Activated CD8-positive, alpha-beta T cell treated with anti-CD3 and anti-CD28 coated beads for 36 hours (primary cell): Measurements from ENCODE around the gene GABRR2. TPM values are rescaled to one million over a fixed set of nuclear protein-coding genes. Genes with fewer than 3 reads are reported as not detected.

Experiments used
- ATAC-seq: fragments of 200-7000 bp; cut with Tn5 transposase; one replicate; pipeline ENCODE4 v1.10.0; 2021; ENCODE audit warnings: mild to moderate bottlenecking, moderate library complexity
- CTCF ChIA-PET: fragments of 350-600 bp; sonication (Branson Sonifier 250); formaldehyde crosslinking; loops from one replicate; lab custom pipeline; 2021; ENCODE audit warnings: antibody characterized with exemption; lab: Charles Lee
- POLR2A ChIA-PET: fragments of 350-600 bp; sonication (Branson Sonifier 250); formaldehyde crosslinking; loops from one replicate; lab custom pipeline; 2021; ENCODE audit warnings: antibody characterized with exemption; lab: Charles Lee
- DNase-seq: peaks from one replicate; pipeline ENCODE4 v3.0.0-alpha.2; 2020
- H3K27ac Mint-ChIP-seq: one replicate; pipeline ENCODE4 v1.8.0; 2021; ENCODE audit warnings: mild to moderate bottlenecking, mixed read lengths
- H3K27me3 Mint-ChIP-seq: one replicate; pipeline ENCODE4 v1.8.0; 2021; ENCODE audit warnings: mixed read lengths
- H3K36me3 Mint-ChIP-seq: one replicate; pipeline ENCODE4 v1.8.0; 2021; ENCODE audit warnings: low read depth, mixed read lengths
- H3K4me1 Mint-ChIP-seq: one replicate; pipeline ENCODE4 v1.8.0; 2021; ENCODE audit warnings: low read depth, mixed read lengths
- H3K4me3 Mint-ChIP-seq: one replicate; pipeline ENCODE4 v1.8.0; 2021; ENCODE audit warnings: mild to moderate bottlenecking, moderate library complexity, mixed read lengths
- H3K9me3 Mint-ChIP-seq: one replicate; pipeline ENCODE4 v1.8.0; 2021; ENCODE audit warnings: mixed read lengths
- CTCF ChIP-seq: fragments of 200-600 bp; IDR thresholded peaks from one replicate; pipeline ENCODE4 v1.8.0; 2022; ENCODE audit warnings: antibody characterized with exemption, mild to moderate bottlenecking
- intact Hi-C: fragments of 100-400 bp; cut with micrococcal nuclease; formaldehyde crosslinking; loops from one replicate; pipeline ENCODE4 v1.10.0; 2022
- total RNA-seq, 2 experiments: library from RNA; stranded (reverse); gene quantifications; one replicate each; pipeline ENCODE4 v1.2.3, GENCODE V29; 2021

GABRR2 gene
- total RNA-seq, 2 experiments from 2014 or later = 0.20 to 0.40 TPM

- POLR2A ChIA-PET = no interaction called here
- no peaks in the 10 kb centered on the region for H3K27me3 Mint-ChIP-seq
- no peak within 1 kb of the TSS for H3K27ac Mint-ChIP-seq
- no peak for DNase-seq
- intact Hi-C loops = no loop called here
- no peak for ATAC-seq
- H3K36me3 Mint-ChIP-seq = no peaks in the 10 kb centered on the region
- no peak for TF ChIP-seq CTCF
- no peaks in the 10 kb centered on the region for H3K4me1 Mint-ChIP-seq
- CTCF ChIA-PET = no interaction called here
- H3K9me3 Mint-ChIP-seq = no peaks in the 10 kb centered on the region
- H3K4me3 Mint-ChIP-seq = no peak within 1 kb of the TSS
Measured at GRCh38 chr6:89217299-89217910, 97.7 kb downstream of the GABRR2 start, which contains the start of gene GABRR1. Gene GABRR1 (minus strand): TSS chr6:89217358. CDS start chr6:89217322, 36 bp downstream.

- DNase-seq = no peak
Measured at GRCh38 chr6:89216411-89216810, 98.7 kb downstream of the GABRR2 start.

GRCh38 chr6:89215391-89215790, 99.7 kb downstream of the GABRR2 start:
- intact Hi-C loops = no loop called here
- CTCF ChIA-PET = interaction anchor here (1.4 kb wide), 1 partner anchor 233 kb away, joined by 4 read pairs; no protein-coding TSS in a partner anchor
- H3K27ac Mint-ChIP-seq = no peak overlapping the region
- POLR2A ChIA-PET = no interaction called here
- H3K4me3 Mint-ChIP-seq = no peak overlapping the region
- no peak for TF ChIP-seq CTCF
- H3K4me1 Mint-ChIP-seq = no peaks in the 10 kb centered on the region
- no peaks in the 10 kb centered on the region for H3K9me3 Mint-ChIP-seq
- no peaks in the 10 kb centered on the region for H3K36me3 Mint-ChIP-seq
- no peak for ATAC-seq
- no peak for DNase-seq
- H3K27me3 Mint-ChIP-seq = no peaks in the 10 kb centered on the region

More at GRCh38 chr6:89216411-89216810, 98.7 kb downstream of the GABRR2 start:
- ChIA-PET CTCF (interaction anchor here (1.4 kb wide), 1 partner anchor 234 kb away, joined by 4 read pairs; no protein-coding TSS in a partner anchor), POLR2A (no interaction called here)
- Mint-ChIP-seq H3K27me3 (no peaks in the 10 kb centered on the region), H3K36me3 (no peaks in the 10 kb centered on the region), H3K9me3 (no peaks in the 10 kb centered on the region), H3K4me3 (no peak overlapping the region), H3K27ac (no peak overlapping the region), H3K4me1 (no peaks in the 10 kb centered on the region)
- TF ChIP-seq CTCF = no peak
- no peak for ATAC-seq
- intact Hi-C loops = no loop called here

- TF ChIP-seq CTCF = no peak
- intact Hi-C loops = no loop called here
- Mint-ChIP-seq H3K9me3 (no peaks in the 10 kb centered on the region), H3K4me1 (no peaks in the 10 kb centered on the region), H3K27ac (no peak overlapping the region), H3K36me3 (no peaks in the 10 kb centered on the region), H3K4me3 (no peak overlapping the region), H3K27me3 (no peaks in the 10 kb centered on the region)
- ChIA-PET CTCF (no interaction called here), POLR2A (no interaction called here)
- DNase-seq = no peak
- ATAC-seq = no peak
Measured at GRCh38 chr6:89214197-89214596, 100.9 kb downstream of the GABRR2 start.

- no peak for TF ChIP-seq CTCF
- DNase-seq = no peak
- POLR2A ChIA-PET = no interaction called here
- Mint-ChIP-seq H3K27me3 (no peaks in the 10 kb centered on the region), H3K36me3 (no peaks in the 10 kb centered on the region), H3K27ac (no peak overlapping the region), H3K4me3 (no peak overlapping the region), H3K9me3 (no peaks in the 10 kb centered on the region), H3K4me1 (no peaks in the 10 kb centered on the region)
- intact Hi-C loops = no loop called here
- no peak for ATAC-seq
- CTCF ChIA-PET = no interaction called here
Measured at GRCh38 chr6:89212472-89212871, 102.6 kb downstream of the GABRR2 start.
